Measurements from ENCODE around the gene CRIP1. TPM values are rescaled to one million over a fixed set of nuclear protein-coding genes. Genes with fewer than 3 reads are reported as not detected.

The CRIP1 gene
- polyA plus RNA-seq, 4 donors: 27.1 to 44.2 (median 36.0) TPM

GRCh38 chr14:105501504-105502291 is 15.0 kb downstream of the CRIP1 start:
- no peak for DNase-seq (ENCODE audit: low read depth in 4 of 4, low spot score in 3 of 4)

DNA sequence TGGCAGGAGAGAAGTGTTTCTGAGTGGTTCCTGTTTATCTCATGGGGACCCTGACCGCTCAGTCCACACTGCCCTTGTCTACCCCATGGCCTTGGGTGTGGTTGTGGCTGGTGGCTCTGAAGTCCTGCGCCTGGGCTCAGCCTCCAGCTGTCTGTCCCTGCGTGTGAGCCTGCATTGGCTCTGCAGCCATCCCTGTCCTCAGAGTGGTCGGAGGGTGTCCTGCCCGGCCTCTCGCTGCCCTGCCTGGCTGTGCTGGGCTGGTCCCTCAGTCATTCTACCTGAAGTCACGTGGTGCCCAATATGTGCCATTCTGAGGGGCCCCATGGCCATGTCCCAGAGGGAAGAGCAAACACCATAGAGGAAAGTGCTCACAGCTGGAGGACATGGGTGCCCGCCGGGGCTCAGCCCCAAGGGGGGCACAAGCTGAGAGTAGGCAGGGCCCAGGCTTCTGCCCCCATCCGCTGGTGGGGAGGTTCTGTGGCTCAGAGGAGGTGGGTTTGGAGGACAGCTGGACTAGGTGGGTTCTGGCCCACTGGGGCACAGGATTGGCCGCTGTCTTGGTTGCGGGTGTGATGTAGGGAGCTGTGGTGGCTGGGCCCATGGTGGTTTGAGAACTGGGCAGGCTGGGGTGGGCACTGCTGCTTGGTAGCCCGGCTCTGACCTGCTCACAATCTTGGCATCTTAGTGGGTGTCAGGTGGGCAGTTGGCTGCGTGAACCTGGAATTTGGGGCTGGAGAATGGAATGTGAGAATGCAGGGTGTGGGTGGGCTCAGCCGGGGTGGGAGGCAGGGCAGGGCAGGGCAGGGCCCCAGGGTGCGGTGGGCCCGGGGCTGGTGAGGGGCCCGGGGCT is 16.0 kb downstream of the CRIP1 start:
- no peak for DNase-seq (ENCODE audit: low read depth in 4 of 4, low spot score in 3 of 4)

- no peak for DNase-seq (ENCODE audit: low read depth in 4 of 4, low spot score in 3 of 4)
Measured at GRCh38 chr14:105503296-105503640, 16.6 kb downstream of the CRIP1 start.

DNA sequence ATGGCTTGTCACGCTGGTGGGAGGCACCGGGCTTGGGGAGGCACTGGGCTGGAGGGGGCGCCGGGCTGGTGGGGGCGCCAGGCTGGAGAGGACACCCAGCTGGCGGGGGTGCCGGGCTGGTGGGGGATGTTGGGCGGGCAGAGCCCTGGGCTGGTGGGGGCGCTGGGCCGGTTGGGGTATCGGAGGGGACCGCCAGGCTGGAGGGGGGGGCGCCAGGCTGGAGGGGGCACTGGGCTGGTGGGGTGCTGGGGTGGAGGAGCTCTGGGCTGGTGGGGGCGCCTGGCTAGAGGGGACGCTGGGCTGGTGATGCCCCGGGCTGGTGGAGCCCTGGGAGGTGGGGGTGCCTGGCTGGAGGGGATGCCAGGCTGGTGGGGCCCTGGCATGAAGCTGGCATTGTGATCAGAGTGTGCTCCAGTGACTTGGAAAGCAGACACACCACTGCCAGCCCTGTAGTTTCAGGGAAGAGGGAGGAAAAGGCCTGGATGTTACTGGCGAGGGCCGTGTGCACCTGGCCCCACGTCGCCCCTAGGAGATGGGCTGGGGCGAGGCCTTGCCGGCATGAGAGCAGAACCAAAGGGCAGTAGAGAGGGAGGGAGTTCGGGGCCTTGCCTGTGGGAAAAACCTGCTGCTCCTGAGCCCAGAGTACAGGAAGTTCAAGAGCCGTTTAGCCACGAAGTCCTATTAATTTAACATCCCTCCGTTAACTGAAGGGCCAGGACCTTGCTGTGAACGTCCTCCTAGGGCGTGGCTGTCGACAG is 17.4 kb downstream of the CRIP1 start:
- no peak for DNase-seq (ENCODE audit: low read depth in 4 of 4, low spot score in 3 of 4)

GRCh38 chr14:105505101-105505500 is 18.4 kb downstream of the CRIP1 start:
- DNase-seq (ENCODE audit: low read depth in 4 of 4, low spot score in 3 of 4): no peak

DNA sequence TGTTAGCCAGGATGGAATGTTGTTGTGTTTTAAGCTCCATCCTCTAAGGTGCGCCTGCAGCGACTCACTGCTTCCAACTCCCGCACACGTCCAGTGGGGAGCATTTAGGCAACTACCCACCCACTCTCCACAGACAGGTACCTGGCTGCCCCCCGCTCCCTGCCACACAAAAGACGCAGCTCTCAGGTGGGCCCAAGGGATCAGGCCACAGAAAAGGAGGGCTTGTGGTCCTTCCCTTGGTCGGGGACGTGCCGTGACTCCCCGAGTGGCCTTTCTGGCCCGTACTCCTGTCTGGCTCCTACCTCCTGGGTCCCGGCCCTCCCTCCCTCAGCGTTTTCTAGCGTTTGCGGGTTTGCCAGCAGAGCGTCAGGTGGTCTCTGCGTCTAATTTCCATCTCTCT is 20.6 kb downstream of the CRIP1 start:
- DNase-seq (ENCODE audit: low read depth in 4 of 4, low spot score in 3 of 4): no peak

- DNase-seq (ENCODE audit: low read depth in 4 of 4, low spot score in 3 of 4): no peak
Measured at GRCh38 chr14:105508069-105508468, 21.4 kb downstream of the CRIP1 start.

DNA sequence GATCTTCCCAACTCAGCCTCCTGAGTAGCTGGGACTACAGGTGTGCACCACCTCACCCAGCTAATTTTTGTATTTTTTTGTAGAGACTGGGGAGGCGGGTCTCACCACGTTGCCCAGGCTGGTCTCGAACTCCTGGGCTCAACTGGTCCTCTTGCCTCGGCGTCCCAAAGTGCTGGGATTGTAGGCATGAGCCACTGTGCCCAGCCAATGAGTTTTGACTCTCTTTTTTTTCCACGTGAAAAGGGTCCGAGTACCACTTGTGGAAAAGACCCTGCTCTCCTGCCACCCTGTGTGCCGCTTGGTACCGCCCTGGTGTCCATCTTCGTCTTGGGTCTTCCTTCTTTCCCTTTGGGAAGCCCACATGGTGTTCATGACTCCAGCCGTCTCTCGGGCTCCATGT is 21.9 kb downstream of the CRIP1 start:
- DNase-seq (ENCODE audit: low read depth in 4 of 4, low spot score in 3 of 4): no peak

DNA sequence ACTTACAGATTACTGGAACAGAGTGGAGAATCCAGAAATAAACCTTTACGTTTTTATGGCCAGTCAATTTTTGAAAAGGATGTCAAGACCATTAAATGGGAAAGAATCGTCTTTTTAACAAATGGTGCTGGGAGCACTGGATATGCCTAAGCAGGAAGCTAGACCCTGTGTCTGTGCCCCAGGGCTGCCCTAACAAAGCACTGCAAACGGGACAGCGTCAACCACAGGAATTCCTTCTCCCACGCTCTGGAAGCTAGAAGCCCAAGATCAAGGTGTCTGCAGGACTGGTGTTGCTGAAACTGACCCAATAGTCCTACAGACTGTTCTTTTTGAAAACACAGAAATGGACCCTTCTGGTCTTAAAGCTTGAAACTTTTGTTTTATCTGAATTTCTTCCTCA is 30.4 kb downstream of the CRIP1 start:
- DNase-seq (ENCODE audit: low read depth in 4 of 4, low spot score in 3 of 4): no peak

DNA sequence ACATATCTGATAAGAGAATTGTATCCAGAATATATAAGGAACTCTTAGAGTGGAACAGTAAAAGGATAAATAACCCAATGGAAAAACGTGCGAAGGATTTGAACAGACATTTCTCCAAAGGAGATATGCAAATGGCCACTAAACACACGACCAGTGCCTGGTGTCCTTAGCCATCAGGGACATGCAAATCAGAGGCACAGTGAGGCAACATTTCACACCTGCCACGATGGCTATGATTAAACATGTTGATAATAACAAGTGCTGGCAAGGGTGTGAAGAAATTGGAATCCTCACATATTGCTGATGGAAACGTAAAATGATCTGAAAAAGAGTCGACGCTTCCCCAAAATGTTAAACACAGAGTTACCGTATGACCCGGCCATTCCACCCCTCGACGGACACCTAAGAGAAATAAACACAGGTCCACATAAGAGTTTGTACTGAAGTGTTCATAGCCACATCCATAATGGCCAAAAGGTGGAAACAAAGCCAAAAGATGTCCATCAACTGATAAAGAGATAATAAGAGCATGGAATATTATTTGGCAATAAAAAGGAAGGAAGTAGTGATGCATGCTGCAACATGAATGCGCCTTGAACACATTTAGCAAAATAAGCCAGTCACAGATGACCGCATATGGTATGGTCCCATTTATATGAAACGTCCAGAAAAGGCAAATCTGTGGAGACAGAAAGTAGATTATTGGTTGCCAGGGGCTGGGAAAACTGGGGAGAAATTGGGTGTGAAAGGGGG is 33.4 kb downstream of the CRIP1 start:
- DNase-seq (ENCODE audit: low read depth in 4 of 4, low spot score in 3 of 4): no peak

DNA sequence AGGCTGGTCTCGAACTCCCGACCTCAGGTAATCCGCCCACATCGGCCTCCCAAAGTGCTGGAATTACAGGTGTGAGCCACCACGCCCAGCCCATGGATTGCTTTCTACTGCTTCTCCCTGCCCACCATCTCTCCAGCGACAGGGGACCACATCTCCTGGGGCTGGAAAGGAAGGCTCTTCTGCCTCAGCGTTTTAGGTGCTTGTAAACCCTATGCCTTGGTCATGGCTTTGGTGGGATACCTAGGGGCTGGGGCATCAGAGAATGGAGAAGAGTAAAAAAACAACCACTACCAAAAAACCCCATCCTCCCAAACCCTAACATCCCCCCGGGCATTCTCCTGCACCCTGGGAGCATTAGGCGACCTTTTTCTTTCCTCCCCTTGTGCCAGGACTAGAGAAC is 38.6 kb downstream of the CRIP1 start:
- no peak for DNase-seq (ENCODE audit: low read depth in 4 of 4, low spot score in 3 of 4)

DNA sequence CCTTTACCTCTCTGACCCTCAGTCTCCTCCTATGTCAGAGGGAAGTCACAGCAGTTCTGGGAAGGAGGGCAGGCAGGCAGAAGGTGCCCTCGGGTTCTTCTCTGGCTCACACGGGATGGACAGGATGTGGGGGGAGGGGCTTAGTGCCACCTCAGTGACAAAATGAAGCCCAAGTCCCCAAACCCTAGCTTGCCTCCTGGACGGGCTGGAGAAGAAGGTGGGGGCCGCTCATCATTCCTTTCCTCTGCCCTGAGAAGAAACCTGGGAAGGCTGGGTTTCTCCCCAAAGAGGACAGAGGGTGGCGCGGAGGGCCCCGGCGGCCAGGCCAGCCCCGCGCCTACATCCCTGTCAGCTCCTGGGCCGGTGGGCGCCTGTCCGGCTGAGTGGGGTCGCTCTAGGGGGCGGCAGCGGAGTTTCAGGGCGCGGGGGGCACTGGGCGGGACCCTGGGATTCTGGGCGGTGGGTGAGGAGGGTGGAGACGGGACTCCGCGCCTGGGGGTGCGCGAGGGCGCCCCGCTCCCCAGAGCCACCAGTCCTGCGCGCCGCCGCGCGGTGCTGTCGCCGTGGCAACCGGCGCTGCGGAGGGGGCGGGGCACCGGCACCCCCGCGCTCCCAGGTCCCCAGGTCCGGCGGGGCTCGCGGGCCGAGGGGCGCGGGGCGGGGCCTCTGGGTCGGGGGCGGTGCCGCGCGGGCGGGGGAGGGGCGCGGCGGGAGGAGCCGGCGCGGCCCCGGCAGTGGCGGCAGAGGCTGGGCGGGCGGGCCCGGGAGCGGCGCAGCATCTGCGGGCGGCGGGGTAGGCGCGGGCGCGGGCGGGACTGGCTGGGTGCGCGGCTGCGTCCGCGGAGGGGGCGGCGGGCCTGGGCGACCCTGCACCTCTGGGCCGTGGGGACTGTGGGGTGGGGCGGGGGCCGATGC is 39.4 kb downstream of the CRIP1 start, which contains the start of gene TMEM121:
TSS of gene TMEM121 (plus strand) at position 723 of the 915 bp plus-strand sequence. CDS start 2,252 bp downstream, outside the sequence.
- no peak for DNase-seq (ENCODE audit: low read depth in 4 of 4, low spot score in 3 of 4)

- DNase-seq (ENCODE audit: low read depth in 4 of 4, low spot score in 3 of 4): no peak
Measured at GRCh38 chr14:105526776-105527380, 40.2 kb downstream of the CRIP1 start.

- DNase-seq (ENCODE audit: low read depth in 4 of 4, low spot score in 3 of 4): no peak
Measured at GRCh38 chr14:105527381-105527825, 40.7 kb downstream of the CRIP1 start.

- DNase-seq (ENCODE audit: low read depth in 4 of 4, low spot score in 3 of 4): peak; percentile 60 to 79 (median 60)
Measured at GRCh38 chr14:105527826-105528585, 41.3 kb downstream of the CRIP1 start.

DNA sequence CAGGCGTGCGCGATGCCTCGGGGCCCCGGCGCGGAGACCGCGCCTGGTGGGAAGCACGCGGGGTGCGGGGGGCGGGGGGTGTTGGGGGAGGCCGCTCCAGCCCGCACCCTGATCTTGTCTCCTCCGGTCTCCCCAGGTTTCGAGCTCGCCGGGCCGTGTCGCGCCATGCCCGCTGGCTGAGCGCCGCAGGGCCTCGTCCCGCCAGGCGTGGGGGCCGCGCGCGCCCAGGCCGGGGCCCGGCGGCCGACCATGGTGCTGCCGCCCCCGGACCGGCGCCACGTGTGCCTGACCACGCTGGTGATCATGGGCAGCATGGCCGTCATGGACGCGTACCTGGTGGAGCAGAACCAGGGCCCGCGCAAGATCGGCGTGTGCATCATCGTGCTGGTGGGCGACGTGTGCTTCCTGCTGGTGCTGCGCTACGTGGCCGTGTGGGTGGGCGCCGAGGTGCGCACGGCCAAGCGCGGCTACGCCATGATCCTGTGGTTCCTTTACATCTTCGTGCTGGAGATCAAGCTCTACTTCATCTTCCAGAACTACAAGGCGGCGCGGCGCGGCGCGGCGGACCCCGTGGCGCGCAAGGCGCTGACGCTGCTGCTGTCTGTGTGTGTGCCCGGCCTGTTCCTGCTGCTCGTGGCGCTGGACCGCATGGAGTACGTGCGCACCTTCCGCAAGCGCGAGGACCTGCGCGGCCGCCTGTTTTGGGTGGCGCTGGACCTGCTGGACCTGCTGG is 42.1 kb downstream of the CRIP1 start:
- no peak for DNase-seq (ENCODE audit: low read depth in 4 of 4, low spot score in 3 of 4)

DNA sequence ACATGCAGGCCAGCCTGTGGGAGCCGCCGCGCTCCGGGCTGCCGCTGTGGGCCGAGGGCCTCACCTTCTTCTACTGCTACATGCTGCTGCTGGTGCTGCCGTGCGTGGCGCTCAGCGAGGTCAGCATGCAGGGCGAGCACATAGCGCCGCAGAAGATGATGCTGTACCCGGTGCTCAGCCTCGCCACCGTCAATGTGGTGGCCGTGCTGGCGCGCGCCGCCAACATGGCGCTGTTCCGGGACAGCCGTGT is 42.6 kb downstream of the CRIP1 start:
- DNase-seq (ENCODE audit: low read depth in 4 of 4, low spot score in 3 of 4): no peak

Measured in right renal pelvis (tissue), 4 donors.